Left lung (tissue), 10 donors: ENCODE results near the gene GRIK1. TPM values are rescaled to one million over a fixed set of nuclear protein-coding genes. Genes with fewer than 3 reads are reported as not detected.

Experiments
- ATAC-seq: fragments of 200-7000 bp; cut with Tn5 transposase; one replicate; pipeline ENCODE4 v1.9.1; 2020; ENCODE audit warnings: moderate library complexity
- DNase-seq, 4 donors: peaks; one replicate each; pipeline ENCODE4 v3.0.0-alpha.2; 2013 to 2020
- H3K27ac ChIP-seq, 2 donors: fragments of 200-600 bp; sonication (generic) in 1 of 2; one replicate each; pipeline versions ENCODE4 v1.5.0 to v1.8.0; 2020 to 2021
- H3K27me3 ChIP-seq, 2 donors: fragments of 200-600 bp; sonication (generic) in 1 of 2; one replicate each; pipeline versions ENCODE4 v1.5.0 to v1.8.0; 2020 to 2021
- H3K36me3 ChIP-seq, 2 donors: fragments of 200-600 bp; sonication (generic) in 1 of 2; one replicate each; pipeline versions ENCODE4 v1.5.0 to v1.8.0; 2020 to 2021
- H3K4me1 ChIP-seq, 2 donors: fragments of 200-600 bp; one replicate each; pipeline ENCODE4 v1.8.0; 2021
- H3K4me3 ChIP-seq, 2 donors: fragments of 200-600 bp; sonication (generic) in 1 of 2; one replicate each; pipeline versions ENCODE4 v1.5.0 to v1.8.0; 2020 to 2021; ENCODE audit warnings: mild to moderate bottlenecking in 1 of 2
- H3K9me3 ChIP-seq, 2 donors: fragments of 200-600 bp; sonication (generic) in 1 of 2; one replicate each; pipeline versions ENCODE4 v1.5.0 to v1.8.0; 2020 to 2021
- CTCF ChIP-seq, 2 donors: fragments of 200-600 bp; sonication (generic) in 1 of 2; IDR thresholded peaks; one replicate each; pipeline versions ENCODE4 v1.5.0 to v1.8.0; 2021; ENCODE audit warnings: antibody characterized with exemption in 2 of 2
- intact Hi-C, 2 donors: fragments of 100-400 bp; cut with DNase I; formaldehyde crosslinking; loops; one replicate each; pipeline versions ENCODE4 v1.11.2 to v1.14.2; 2022
- polyA plus RNA-seq, 6 donors: library from polyadenylated mRNA; unstranded; fragments of 120-200 nt; gene quantifications; one replicate each; pipeline ENCODE4 v1.2.1, GENCODE V29; 2013; ENCODE audit not compliant: insufficient read length in 6 of 6
- total RNA-seq, 2 donors: library from RNA; stranded (reverse); fragmentation: NEBNext Ultra II Directional; extraction: Animal tissue kit (Norgen Biotek cat#: 25700); gene quantifications; one replicate each; pipeline ENCODE4 v1.2.1, GENCODE V29; 2021
- donor health status: DM: no; HTN: yes; CAD: no.
- donor health status: DM: no; HTN: no; CAD: no.

Gene GRIK1
- total and polyA plus RNA-seq, 8 donors = 0.38 to 1.5 (median 0.62) TPM; not detected in 2

GRCh38 chr21:29710498-29710897 lies 229.3 kb downstream of the GRIK1 start:
- Histone ChIP-seq H3K9me3 (peaks cover 0 to 4% of the 10 kb centered on the region in 2 donors), H3K27me3 (no peaks in the 10 kb centered on the region), H3K36me3 (no peaks in the 10 kb centered on the region), H3K4me3 (no peak overlapping the region), H3K4me1 (no peaks in the 10 kb centered on the region), H3K27ac (no peak overlapping the region)
- TF ChIP-seq CTCF (IDR thresholded peaks at IDR 0.05) = no peak
- intact Hi-C loops = no loop called here
- ATAC-seq (no peak), DNase-seq (no peak)

- Histone ChIP-seq H3K36me3 (no peaks in the 10 kb centered on the region), H3K9me3 (no peaks in the 10 kb centered on the region), H3K4me3 (no peak overlapping the region), H3K27me3 (no peaks in the 10 kb centered on the region), H3K4me1 (no peaks in the 10 kb centered on the region), H3K27ac (no peak overlapping the region)
- intact Hi-C loops = no loop called here
- TF ChIP-seq CTCF (IDR thresholded peaks at IDR 0.05) = no peak
- DNase-seq (no peak), ATAC-seq (no peak)
These were observed 231.4 kb downstream of the GRIK1 start for GRCh38 chr21:29708401-29708800.

GRCh38 chr21:29704719-29705118 lies 235.1 kb downstream of the GRIK1 start:
- Histone ChIP-seq H3K36me3 (no peaks in the 10 kb centered on the region), H3K27ac (no peak overlapping the region), H3K27me3 (no peaks in the 10 kb centered on the region), H3K9me3 (no peaks in the 10 kb centered on the region), H3K4me1 (no peaks in the 10 kb centered on the region), H3K4me3 (no peak overlapping the region)
- ATAC-seq = no peak
- DNase-seq = no peak
- no peak for TF ChIP-seq CTCF (IDR thresholded peaks at IDR 0.05)
- intact Hi-C loops = no loop called here

GRCh38 chr21:29701676-29702075 lies 238.1 kb downstream of the GRIK1 start:
- Histone ChIP-seq H3K4me1 (no peaks in the 10 kb centered on the region), H3K36me3 (no peaks in the 10 kb centered on the region), H3K9me3 (no peaks in the 10 kb centered on the region), H3K27me3 (no peaks in the 10 kb centered on the region), H3K4me3 (no peak overlapping the region), H3K27ac (no peak overlapping the region)
- intact Hi-C loops = no loop called here
- DNase-seq (no peak), ATAC-seq (no peak)
- no peak for TF ChIP-seq CTCF (IDR thresholded peaks at IDR 0.05)

- H3K36me3 ChIP-seq = no peaks in the 10 kb centered on the region
- H3K9me3 ChIP-seq = no peaks in the 10 kb centered on the region
- TF ChIP-seq CTCF (IDR thresholded peaks at IDR 0.05) = no peak
- H3K4me3 ChIP-seq = no peak overlapping the region
- ATAC-seq = no peak
- intact Hi-C loops = no loop called here
- no peaks in the 10 kb centered on the region for H3K4me1 ChIP-seq
- H3K27ac ChIP-seq = no peak overlapping the region
- DNase-seq = no peak
- no peaks in the 10 kb centered on the region for H3K27me3 ChIP-seq
These were observed 242.1 kb downstream of the GRIK1 start for GRCh38 chr21:29697555-29698193.
